ENCODE results near the gene DYNC2H1. TPM values are rescaled to one million over a fixed set of nuclear protein-coding genes. Genes with fewer than 3 reads are reported as not detected.

The DYNC2H1 gene
- total RNA-seq, 1 donor from 2014 or later = 5.4 TPM

DNA sequence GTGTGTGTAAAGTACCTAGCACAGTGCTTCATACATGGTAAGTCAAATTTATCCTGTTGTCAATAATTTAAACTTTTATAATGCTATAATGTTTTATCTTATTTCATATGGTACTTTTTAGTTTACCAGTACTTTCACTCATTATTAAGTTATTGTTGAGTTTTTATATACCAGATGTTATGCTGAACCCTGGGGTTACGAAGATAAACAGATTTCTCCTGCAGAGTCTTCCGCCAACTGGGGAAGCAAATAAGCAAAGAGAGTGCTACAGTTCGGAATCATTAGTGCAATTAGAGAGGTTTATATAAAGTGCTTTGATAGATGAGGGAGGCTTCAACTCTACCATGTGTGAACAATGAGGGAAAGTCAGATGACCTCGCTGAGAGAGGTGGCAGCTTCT lies 362.3 kb downstream of the DYNC2H1 start:
- intact Hi-C loops (cut with micrococcal nuclease) = no loop called here
- H3K27me3 ChIP-seq (ENCODE audit: low read depth) = no peaks in the 10 kb centered on the region
- TF ChIP-seq, protein P1, sequence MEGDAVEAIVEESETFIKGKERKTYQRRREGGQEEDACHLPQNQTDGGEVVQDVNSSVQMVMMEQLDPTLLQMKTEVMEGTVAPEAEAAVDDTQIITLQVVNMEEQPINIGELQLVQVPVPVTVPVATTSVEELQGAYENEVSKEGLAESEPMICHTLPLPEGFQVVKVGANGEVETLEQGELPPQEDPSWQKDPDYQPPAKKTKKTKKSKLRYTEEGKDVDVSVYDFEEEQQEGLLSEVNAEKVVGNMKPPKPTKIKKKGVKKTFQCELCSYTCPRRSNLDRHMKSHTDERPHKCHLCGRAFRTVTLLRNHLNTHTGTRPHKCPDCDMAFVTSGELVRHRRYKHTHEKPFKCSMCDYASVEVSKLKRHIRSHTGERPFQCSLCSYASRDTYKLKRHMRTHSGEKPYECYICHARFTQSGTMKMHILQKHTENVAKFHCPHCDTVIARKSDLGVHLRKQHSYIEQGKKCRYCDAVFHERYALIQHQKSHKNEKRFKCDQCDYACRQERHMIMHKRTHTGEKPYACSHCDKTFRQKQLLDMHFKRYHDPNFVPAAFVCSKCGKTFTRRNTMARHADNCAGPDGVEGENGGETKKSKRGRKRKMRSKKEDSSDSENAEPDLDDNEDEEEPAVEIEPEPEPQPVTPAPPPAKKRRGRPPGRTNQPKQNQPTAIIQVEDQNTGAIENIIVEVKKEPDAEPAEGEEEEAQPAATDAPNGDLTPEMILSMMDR (IDR thresholded peaks at IDR 0.05; ENCODE audit: borderline replicate concordance) = no peak
- no peak overlapping the region for H3K27ac ChIP-seq (replicated peaks)
- DNase-seq = no peak
- H3K36me3 ChIP-seq = no peaks in the 10 kb centered on the region
- no peak overlapping the region for H3K4me3 ChIP-seq
- H3K9me3 ChIP-seq (replicated peaks) = no peaks in the 10 kb centered on the region
- H3K4me1 ChIP-seq = no peaks in the 10 kb centered on the region

DNA sequence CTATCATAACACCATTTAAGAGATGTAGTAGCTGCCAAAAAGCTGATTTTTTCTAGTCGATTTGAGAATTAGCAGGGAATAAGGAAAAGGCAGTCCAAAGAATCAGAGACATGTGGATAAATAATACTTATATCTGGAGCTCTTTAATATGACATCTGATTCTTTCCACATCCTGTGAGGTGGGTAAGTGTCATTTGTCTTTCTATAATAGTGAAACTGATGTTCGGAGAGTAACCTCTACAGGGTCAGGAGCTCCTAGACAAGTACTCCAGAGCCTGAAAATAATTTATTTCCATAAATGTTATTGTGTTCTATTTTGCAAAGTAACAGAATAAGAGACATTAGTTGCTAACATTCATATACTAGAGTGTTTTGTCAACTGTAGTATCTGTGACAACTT lies 367.6 kb downstream of the DYNC2H1 start:
- TF ChIP-seq, protein P1 (IDR thresholded peaks at IDR 0.05; ENCODE audit: borderline replicate concordance) = no peak
- no peak overlapping the region for H3K4me3 ChIP-seq
- H3K36me3 ChIP-seq = no peaks in the 10 kb centered on the region
- H3K27ac ChIP-seq (replicated peaks) = no peak overlapping the region
- DNase-seq = no peak
- intact Hi-C loops (cut with micrococcal nuclease) = no loop called here
- no peaks in the 10 kb centered on the region for H3K9me3 ChIP-seq (replicated peaks)
- no peaks in the 10 kb centered on the region for H3K27me3 ChIP-seq (ENCODE audit: low read depth)
- no peaks in the 10 kb centered on the region for H3K4me1 ChIP-seq

GRCh38 chr11:103480421-103480820 lies 371.2 kb downstream of the DYNC2H1 start:
- TF ChIP-seq, protein P1 (IDR thresholded peaks at IDR 0.05; ENCODE audit: borderline replicate concordance) = no peak
- Histone ChIP-seq H3K4me1 (no peaks in the 10 kb centered on the region), H3K27me3 (ENCODE audit: low read depth) (no peaks in the 10 kb centered on the region), H3K27ac (replicated peaks) (no peak overlapping the region), H3K9me3 (replicated peaks) (no peaks in the 10 kb centered on the region), H3K36me3 (no peaks in the 10 kb centered on the region), H3K4me3 (no peak overlapping the region)
- intact Hi-C loops (cut with micrococcal nuclease) = no loop called here
- DNase-seq = no peak

DNA sequence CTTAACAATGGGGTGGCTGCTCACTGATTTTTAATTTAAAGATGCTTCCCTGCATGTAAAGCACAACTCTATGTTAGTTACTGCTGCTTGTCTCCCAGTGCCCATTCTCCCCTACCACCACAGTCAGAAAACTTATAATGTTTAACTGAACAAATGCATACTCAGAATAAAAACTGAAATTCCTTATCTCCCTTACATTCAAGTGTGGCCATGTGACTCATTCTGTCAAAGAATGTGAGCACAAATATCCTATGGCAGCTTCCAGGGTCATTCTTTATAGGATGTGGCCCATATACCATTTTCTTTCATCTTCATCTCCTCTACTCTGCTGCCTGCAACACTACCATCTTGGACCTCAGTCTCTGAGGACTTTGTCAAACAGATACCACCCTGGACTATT lies 374.8 kb downstream of the DYNC2H1 start:
- no peak for DNase-seq
- Histone ChIP-seq H3K4me3 (no peak overlapping the region), H3K9me3 (replicated peaks) (no peaks in the 10 kb centered on the region), H3K27me3 (ENCODE audit: low read depth) (no peaks in the 10 kb centered on the region), H3K36me3 (no peaks in the 10 kb centered on the region), H3K4me1 (no peaks in the 10 kb centered on the region), H3K27ac (replicated peaks) (no peak overlapping the region)
- TF ChIP-seq, protein P1 (IDR thresholded peaks at IDR 0.05; ENCODE audit: borderline replicate concordance) = no peak
- intact Hi-C loops (cut with micrococcal nuclease) = no loop called here

DNA sequence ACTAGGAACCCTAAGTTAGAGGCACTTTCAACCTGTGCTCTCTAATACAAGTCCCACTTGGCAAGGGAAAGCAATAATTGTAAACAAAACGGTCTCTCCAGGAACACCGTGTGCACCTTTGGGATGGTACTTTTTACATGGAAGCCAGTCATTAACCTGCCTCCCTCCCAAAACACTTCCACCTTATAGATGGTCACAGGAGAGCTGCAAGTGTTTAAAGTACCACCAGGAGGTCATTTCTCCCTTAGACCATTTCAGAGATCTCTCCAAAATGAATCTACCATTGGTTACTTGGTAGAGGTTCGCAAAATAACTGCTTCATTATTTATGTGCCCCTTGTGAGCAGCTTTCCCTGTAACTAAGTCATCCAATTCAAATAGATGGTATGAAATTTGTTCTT lies 375.3 kb downstream of the DYNC2H1 start:
- Histone ChIP-seq H3K36me3 (no peaks in the 10 kb centered on the region), H3K27ac (replicated peaks) (no peak overlapping the region), H3K27me3 (ENCODE audit: low read depth) (no peaks in the 10 kb centered on the region), H3K9me3 (replicated peaks) (no peaks in the 10 kb centered on the region), H3K4me1 (no peaks in the 10 kb centered on the region), H3K4me3 (no peak overlapping the region)
- no peak for DNase-seq
- TF ChIP-seq, protein P1 (IDR thresholded peaks at IDR 0.05; ENCODE audit: borderline replicate concordance) = no peak
- intact Hi-C loops (cut with micrococcal nuclease) = no loop called here

DNA sequence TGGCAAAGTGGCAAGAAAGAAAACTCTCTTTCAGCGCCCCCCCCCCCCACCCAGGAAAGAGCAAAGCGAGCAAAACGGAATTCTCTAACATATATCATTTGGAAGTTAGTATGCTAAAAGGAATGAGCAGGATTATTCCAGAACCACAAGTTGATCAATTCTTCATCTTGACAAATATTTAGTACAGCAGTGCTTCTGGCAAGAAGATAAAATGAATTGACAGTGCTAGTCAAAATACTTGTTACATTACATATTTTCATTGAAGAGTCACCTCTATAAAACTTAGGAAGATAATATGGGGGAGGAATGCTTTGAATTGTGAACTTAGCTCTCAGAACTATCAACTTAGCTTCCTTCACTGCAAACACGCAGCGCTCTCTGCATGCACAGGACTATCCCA lies 377.4 kb downstream of the DYNC2H1 start:
- no peak for DNase-seq
- intact Hi-C loops (cut with micrococcal nuclease) = no loop called here
- Histone ChIP-seq H3K36me3 (no peaks in the 10 kb centered on the region), H3K27ac (replicated peaks) (no peak overlapping the region), H3K4me1 (no peaks in the 10 kb centered on the region), H3K27me3 (ENCODE audit: low read depth) (no peaks in the 10 kb centered on the region), H3K4me3 (no peak overlapping the region), H3K9me3 (replicated peaks) (no peaks in the 10 kb centered on the region)
- TF ChIP-seq, protein P1 (IDR thresholded peaks at IDR 0.05; ENCODE audit: borderline replicate concordance) = no peak

Data from left ventricle myocardium inferior (tissue), 1 donor.